SJCRH30 (cell line): ENCODE data around the gene SLC22A23. TPM values are rescaled to one million over a fixed set of nuclear protein-coding genes. Genes with fewer than 3 reads are reported as not detected.
"Not testable (repeated sequence)": the region's sequence is repeated elsewhere in the genome, so short reads cannot be mapped to it uniquely, and the experiment has no call there.

Experiments used
- DNase-seq, 2 experiments: peaks; one replicate each; pipeline ENCODE4 v3.0.0-alpha.2; 2015 to 2020
- H3K27ac ChIP-seq: fragments of 250-450 bp; sonication (Bioruptor Pico); 2 replicates; pipeline ENCODE4 v1.5.1; 2020; ENCODE audit warnings: mild to moderate bottlenecking, moderate library complexity
- H3K27me3 ChIP-seq: fragments of 250-450 bp; sonication (Bioruptor Pico); 2 replicates; pipeline ENCODE4 v1.5.1; 2020; ENCODE audit warnings: mild to moderate bottlenecking, moderate library complexity
- H3K36me3 ChIP-seq: fragments of 250-450 bp; sonication (Bioruptor Pico); 2 replicates; pipeline ENCODE4 v1.5.1; 2020; ENCODE audit warnings: mild to moderate bottlenecking, moderate library complexity
- H3K4me1 ChIP-seq: fragments of 250-450 bp; sonication (Bioruptor Pico); 2 replicates; pipeline ENCODE4 v1.5.1; 2020; ENCODE audit warnings: mild to moderate bottlenecking, moderate library complexity
- H3K4me3 ChIP-seq: fragments of 250-450 bp; sonication (Bioruptor Pico); 2 replicates; pipeline ENCODE4 v1.5.1; 2020; ENCODE audit warnings: mild to moderate bottlenecking, moderate library complexity
- H3K9me3 ChIP-seq: fragments of 250-450 bp; sonication (Bioruptor Pico); replicated peaks from 2 replicates; pipeline ENCODE4 v1.5.1; 2020; ENCODE audit warnings: mild to moderate bottlenecking, moderate library complexity
- total RNA-seq: library from RNA; depleted of rRNA; stranded (reverse); fragments of >200 nt; shearing (Covaris generic); gene quantifications from 2 replicates; pipeline ENCODE4 v1.2.3, GENCODE V29; 2014

SLC22A23 gene
- total RNA-seq, 1 experiment from 2014 or later: 0.43 TPM

- Histone ChIP-seq H3K9me3 (no peaks in the 10 kb centered on the region), H3K27me3 (no peaks in the 10 kb centered on the region), H3K27ac (no peak overlapping the region), H3K4me3 (no peak overlapping the region), H3K4me1 (no peaks in the 10 kb centered on the region), H3K36me3 (no peaks in the 10 kb centered on the region)
- DNase-seq: no peak
Observed at GRCh38 chr6:3385660-3386151, 71.1 kb downstream of the SLC22A23 start.

DNA sequence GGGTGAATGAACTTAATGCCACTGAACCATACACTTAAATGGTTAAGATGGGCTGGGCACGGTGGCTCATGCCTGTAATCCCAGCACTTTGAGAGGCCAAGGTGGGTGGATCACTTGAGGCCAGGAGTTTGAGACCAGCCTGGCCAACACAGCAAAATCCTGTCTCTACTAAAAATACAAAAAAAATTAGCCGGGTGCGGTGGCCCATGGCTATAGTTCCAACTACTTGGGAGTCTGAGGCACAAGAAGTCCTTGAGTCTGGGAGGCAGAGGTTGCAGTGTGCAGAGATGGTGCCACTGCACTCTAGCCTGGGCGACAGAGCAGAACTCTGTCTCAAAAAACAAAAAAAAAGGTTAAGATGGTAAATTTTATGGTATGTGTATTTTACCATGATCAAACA, 71.7 kb downstream of the SLC22A23 start:
- not testable (repeated sequence) for DNase-seq, H3K27ac ChIP-seq, H3K36me3 ChIP-seq, H3K4me3 ChIP-seq, H3K9me3 ChIP-seq, H3K27me3 ChIP-seq, H3K4me1 ChIP-seq

- H3K27me3 ChIP-seq: no peaks in the 10 kb centered on the region
- H3K4me3 ChIP-seq: no peak overlapping the region
- DNase-seq: no peak
- H3K27ac ChIP-seq: no peak overlapping the region
- H3K9me3 ChIP-seq: no peaks in the 10 kb centered on the region
- H3K4me1 ChIP-seq: no peaks in the 10 kb centered on the region
- no peaks in the 10 kb centered on the region for H3K36me3 ChIP-seq
Observed at GRCh38 chr6:3384241-3385143, 72.4 kb downstream of the SLC22A23 start.

DNA sequence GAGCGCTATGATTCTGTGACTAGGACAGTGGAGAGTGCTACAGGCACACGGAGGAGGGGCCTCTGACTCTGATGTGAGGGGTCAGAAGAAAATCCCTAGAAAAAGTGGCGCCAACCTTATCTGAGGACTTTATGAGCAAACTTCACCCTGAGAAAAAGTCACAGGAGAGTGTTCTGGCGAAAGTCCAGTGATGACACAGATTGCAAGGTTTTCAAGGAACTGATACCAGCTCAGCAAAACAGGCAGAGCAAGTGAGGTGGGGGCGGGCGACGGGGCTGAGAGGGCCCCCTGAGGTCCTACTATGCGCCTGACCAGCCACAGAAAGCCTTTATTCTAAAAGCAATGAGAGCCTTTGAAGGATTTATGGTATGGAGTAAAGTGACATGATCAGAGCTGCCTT, 73.3 kb downstream of the SLC22A23 start:
- H3K27me3 ChIP-seq: no peaks in the 10 kb centered on the region
- H3K4me1 ChIP-seq: no peaks in the 10 kb centered on the region
- H3K27ac ChIP-seq: no peak overlapping the region
- DNase-seq: no peak
- no peak overlapping the region for H3K4me3 ChIP-seq
- H3K9me3 ChIP-seq: no peaks in the 10 kb centered on the region
- H3K36me3 ChIP-seq: no peaks in the 10 kb centered on the region

DNA sequence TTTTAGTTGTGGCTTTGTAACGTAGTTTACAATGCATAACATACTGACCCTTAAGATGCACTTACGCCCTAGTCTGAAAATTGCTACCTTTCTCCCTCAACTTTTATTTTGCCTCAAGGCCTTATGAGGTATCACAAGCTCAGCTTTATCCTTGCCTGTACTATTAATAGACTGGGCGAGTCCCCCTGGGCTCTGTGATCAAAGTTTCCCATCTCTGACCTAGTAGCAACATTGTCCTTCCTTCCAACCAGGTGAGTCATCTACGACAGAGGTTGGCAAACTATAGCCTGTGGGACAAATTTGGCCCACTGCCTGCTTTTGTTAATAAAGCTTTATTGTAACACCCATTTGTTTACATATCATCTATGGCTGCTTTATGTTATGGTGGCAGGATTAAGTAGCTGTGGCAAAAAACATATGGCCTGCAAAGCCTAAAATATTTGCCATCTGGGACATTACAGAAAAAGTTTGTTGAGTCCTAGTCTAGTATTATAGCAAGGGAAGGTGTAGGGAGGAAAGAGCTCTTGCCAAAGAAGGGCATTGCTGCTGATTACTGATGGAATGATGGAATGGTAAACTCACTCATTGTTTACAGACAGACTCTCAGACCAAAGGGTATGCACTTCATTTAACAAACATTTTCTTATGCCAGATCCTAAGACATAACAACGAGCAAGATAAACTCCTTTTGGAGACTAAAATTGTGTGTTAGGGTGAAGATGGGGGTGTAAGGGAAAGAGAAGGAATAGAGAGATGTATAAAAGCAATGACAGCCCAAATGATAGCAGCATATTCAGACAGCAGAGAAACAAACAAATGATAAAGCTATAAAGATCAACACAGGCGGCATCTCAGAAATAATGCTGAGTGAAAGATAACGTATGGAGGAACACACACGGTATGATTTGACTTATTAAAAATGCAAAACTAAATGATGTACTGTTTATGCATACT, 74.2 kb downstream of the SLC22A23 start:
- H3K4me3 ChIP-seq: no peak overlapping the region
- H3K27ac ChIP-seq: no peak overlapping the region
- H3K36me3 ChIP-seq: no peaks in the 10 kb centered on the region
- peak in 1 of 2 experiments; percentile 5 for DNase-seq
- H3K9me3 ChIP-seq: no peaks in the 10 kb centered on the region
- no peaks in the 10 kb centered on the region for H3K4me1 ChIP-seq
- no peaks in the 10 kb centered on the region for H3K27me3 ChIP-seq

DNA sequence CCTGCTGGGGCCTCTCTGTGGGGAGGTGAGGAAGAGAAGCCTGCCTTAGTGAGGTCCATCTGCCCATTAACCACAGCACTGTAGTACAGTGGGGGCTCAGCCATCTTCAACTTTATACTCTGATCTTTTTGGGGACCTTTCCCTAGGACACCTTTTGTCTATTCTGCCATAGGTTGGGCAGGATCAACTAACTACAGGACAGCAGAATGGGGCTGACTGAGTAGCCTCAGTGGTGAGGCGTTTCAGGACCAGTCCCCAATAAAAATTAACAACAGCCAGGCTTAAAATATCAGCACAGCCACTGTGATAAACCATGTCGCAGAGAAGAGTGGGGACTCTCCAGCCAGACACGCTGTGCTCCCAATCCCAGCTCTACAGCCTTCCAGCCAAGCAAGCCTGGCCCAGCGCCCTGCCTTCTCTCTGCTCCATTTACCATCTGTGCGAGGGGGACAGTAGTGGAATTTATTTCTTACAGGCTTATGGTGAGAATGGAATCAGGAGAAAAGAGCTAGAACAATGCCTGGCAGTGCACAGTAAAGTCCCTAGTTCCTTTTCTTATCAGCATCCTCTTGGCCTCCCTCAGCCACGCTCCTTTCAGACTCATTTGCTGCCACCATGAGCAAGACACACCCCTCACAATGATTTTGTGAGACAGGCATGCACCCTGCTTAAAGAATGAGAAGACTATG, 75.5 kb downstream of the SLC22A23 start:
- Histone ChIP-seq H3K4me3 (no peak overlapping the region), H3K27ac (no peak overlapping the region), H3K27me3 (no peaks in the 10 kb centered on the region), H3K4me1 (no peaks in the 10 kb centered on the region), H3K9me3 (no peaks in the 10 kb centered on the region), H3K36me3 (no peaks in the 10 kb centered on the region)
- no peak for DNase-seq

GRCh38 chr6:3380344-3381232, 76.3 kb downstream of the SLC22A23 start:
- H3K36me3 ChIP-seq: no peaks in the 10 kb centered on the region
- DNase-seq: no peak
- no peak overlapping the region for H3K4me3 ChIP-seq
- no peaks in the 10 kb centered on the region for H3K9me3 ChIP-seq
- H3K27me3 ChIP-seq: no peaks in the 10 kb centered on the region
- H3K4me1 ChIP-seq: no peaks in the 10 kb centered on the region
- no peak overlapping the region for H3K27ac ChIP-seq

DNA sequence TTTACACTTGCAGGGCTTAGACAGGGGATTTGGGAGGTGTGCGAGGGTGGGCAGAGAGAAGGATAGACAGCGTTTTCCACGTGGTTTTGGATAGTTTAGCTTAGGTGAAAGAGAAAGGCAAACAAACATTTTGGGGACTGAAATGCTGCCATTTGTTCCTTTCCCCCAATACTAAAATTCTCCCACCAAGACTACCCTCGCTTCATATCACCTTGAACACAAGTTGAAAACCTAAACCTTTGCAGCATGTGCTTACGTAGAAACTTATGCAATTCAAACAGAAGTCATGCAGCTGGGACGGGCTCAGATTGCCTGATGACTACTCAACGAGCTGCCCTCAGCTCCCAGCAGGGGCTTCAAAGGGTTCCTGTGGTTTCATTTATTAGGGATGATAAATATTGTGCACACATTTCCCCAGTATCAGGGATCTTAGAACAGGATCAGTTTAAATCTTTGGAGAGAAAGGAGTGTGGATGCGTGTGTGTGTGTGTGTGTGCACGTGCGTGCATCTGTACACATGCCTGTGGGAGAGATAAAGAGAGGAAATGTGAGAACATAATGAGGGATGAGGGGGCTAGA, 77.3 kb downstream of the SLC22A23 start:
- H3K9me3 ChIP-seq: no peaks in the 10 kb centered on the region
- no peaks in the 10 kb centered on the region for H3K36me3 ChIP-seq
- no peak for DNase-seq
- H3K4me3 ChIP-seq: no peak overlapping the region
- H3K27ac ChIP-seq: no peak overlapping the region
- no peaks in the 10 kb centered on the region for H3K27me3 ChIP-seq
- no peaks in the 10 kb centered on the region for H3K4me1 ChIP-seq

DNA sequence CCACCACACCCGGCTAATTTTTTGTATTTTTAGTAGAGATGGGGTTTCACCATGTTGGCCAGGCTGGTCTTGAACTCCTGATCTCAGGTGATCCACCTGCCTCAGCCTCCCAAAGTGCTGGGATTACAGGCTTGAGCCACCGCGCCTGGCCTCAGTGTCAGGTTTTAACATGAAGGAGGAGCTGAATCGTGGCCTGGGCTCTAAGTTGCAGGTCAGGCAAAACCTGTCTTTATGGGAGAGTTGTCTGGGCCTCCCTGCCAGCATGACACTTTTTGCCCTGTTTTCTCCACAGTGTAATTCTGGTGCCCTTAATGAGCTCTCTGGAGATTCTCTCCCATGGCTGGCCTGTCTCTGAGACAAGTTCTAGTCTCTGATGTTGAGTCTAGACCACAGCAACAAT, 78.0 kb downstream of the SLC22A23 start:
- not testable (repeated sequence) for H3K9me3 ChIP-seq, H3K4me3 ChIP-seq, H3K4me1 ChIP-seq, H3K27ac ChIP-seq, H3K36me3 ChIP-seq, DNase-seq, H3K27me3 ChIP-seq

DNA sequence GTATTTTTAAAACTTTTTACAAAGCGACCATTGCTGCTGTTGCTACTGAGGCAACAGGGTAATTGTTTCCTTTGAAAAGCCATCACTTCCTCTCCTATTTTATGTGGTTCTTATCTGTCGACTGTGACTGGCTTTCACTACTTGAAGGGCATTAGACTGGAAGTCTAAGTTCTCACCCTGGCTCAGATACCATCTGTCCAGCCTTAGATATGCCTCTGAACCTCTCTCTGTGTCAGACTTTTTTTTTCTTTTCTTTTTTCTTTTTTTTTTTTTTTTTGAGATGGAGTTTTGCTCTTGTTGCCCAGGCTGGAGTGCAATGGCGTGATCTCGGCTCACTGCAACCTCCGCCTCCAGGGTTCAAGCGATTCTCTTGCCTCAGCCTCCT, 78.5 kb downstream of the SLC22A23 start:
- not testable (repeated sequence) for H3K36me3 ChIP-seq, H3K9me3 ChIP-seq, H3K27me3 ChIP-seq, DNase-seq, H3K27ac ChIP-seq, H3K4me3 ChIP-seq, H3K4me1 ChIP-seq

DNA sequence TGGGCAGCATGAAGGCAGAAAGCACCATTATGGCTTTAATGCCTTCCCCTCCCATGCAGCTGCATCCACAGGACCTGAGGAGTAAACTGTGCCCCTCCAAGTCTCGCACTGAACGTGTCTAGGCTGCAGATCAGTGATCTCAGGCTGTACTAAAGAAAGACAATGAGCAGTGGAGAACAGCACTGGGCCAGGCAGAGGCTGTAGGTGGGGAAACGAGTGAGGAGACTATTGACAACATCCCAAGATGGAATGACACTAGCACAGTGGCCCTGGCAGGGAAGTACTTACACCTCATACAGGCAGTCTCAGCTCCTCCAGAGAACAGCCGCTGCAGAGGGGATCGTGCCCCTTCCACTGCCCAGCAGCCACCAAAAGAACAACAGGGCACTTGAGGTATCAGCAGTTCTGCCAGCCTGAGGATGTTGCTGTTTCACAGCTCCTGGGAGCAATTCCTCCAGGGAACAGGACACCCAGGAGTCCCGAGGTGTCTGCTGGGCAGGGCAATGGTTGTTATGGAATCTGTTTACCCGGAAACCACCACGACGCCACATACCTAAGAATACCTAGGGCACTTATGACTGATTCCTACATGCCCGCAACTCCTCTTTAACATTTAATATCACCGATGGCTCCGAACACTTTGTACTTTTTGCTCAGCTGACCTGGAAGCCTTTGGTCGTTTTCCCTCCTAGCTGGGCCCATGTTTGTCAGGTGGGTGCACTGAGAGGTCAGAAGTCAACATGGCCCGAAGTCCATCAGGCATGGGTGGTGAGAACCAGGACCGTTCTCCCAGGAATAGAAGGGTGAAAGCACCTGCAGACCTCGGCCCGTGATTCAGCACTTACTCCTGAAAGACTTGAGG, 79.1 kb downstream of the SLC22A23 start:
- H3K36me3 ChIP-seq: no peaks in the 10 kb centered on the region
- H3K27ac ChIP-seq: no peak overlapping the region
- no peak overlapping the region for H3K4me3 ChIP-seq
- H3K4me1 ChIP-seq: no peaks in the 10 kb centered on the region
- DNase-seq: no peak
- H3K9me3 ChIP-seq: no peaks in the 10 kb centered on the region
- H3K27me3 ChIP-seq: no peaks in the 10 kb centered on the region

DNA sequence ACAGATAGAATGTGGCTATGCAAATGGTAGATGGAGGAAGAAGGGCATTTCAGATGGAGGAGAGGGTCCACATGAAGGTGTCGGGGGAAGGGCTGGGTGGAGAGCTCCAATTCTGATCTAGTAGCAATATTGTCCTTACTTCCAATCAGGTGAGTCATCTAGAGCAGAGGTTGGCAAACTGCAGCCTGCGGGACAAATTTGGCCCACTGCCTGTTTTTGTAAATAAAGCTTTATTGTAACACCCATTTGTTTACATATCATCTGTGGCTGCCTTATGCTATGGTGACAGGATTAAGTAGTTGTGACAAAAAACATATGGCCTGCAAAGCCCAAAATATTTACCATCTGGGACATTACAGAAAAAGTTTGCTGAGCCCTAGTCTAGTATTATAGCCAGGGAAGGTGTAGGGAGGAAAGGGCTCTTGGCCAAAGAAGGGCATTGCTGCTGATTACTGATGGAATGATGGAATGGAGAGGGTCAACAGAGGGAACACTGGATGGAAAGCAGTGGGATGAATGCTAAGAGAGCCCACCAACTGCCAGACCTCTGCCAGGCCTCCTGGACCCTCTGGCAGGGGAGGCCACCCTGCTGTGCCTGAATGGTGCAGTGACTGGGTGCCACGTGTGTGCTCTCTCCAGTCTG, 79.8 kb downstream of the SLC22A23 start:
- no peak overlapping the region for H3K4me3 ChIP-seq
- no peak for DNase-seq
- H3K9me3 ChIP-seq: no peaks in the 10 kb centered on the region
- H3K36me3 ChIP-seq: no peaks in the 10 kb centered on the region
- H3K27me3 ChIP-seq: no peaks in the 10 kb centered on the region
- no peaks in the 10 kb centered on the region for H3K4me1 ChIP-seq
- H3K27ac ChIP-seq: no peak overlapping the region
